GM12878 (cell line): Measurements from ENCODE around the gene SOD2. TPM values are rescaled to one million over a fixed set of nuclear protein-coding genes. Genes with fewer than 3 reads are reported as not detected.
A peak's percentile ranks its signal among the peaks of the same experiment; 100 is the strongest.

Experiments
- ATAC-seq: fragments of 200-7000 bp; cut with Tn5 transposase; 3 replicates; pipeline ENCODE4 v1.9.1; 2020; ENCODE audit warnings: mild to moderate bottlenecking, moderate library complexity
- Bru-seq: library from RNA; stranded (reverse); fragments of 400-500 nt; gene quantifications from one replicate; lab custom pipeline; 2021; lab: Mats Ljungman, UMichigan
- BruChase-seq, 2 experiments: library from RNA; stranded (reverse); fragments of 400-500 nt; gene quantifications; one replicate each; lab custom pipeline; 2021; lab: Mats Ljungman, UMichigan
- BruUV-seq: library from RNA; stranded (reverse); fragments of 400-500 nt; replicated peaks from 2 replicates; lab custom pipeline; 2021; lab: Mats Ljungman, UMichigan
- CTCF ChIA-PET: fragments of 300-600 bp; sonication (Branson Sonifier 250); formaldehyde crosslinking; extraction: SDS; loops from one replicate; lab custom pipeline; 2021; ENCODE audit warnings: inconsistent platforms; lab: Yijun Ruan, JAX
- POLR2A ChIA-PET: fragments of 350-600 bp; formaldehyde crosslinking; extraction: SDS; loops from one replicate; lab custom pipeline; 2021; ENCODE audit warnings: inconsistent platforms; lab: Charles Lee
- RAD21 ChIA-PET: fragments of 300-600 bp; sonication (Branson Sonifier 250); formaldehyde crosslinking; loops from one replicate; lab custom pipeline; 2023; ENCODE audit warnings: antibody characterized with exemption; ENCODE audit not compliant: unreplicated experiment; lab: Charles Lee
- SMC1A ChIA-PET: fragments of 300-600 bp; sonication (Branson Sonifier 250); formaldehyde crosslinking; loops from one replicate; lab custom pipeline; 2023; ENCODE audit not compliant: unreplicated experiment, uncharacterized antibody; lab: Charles Lee
- DNase-seq: peaks from one replicate; pipeline ENCODE4 v3.0.0-alpha.2; 2011; ENCODE audit warnings: low read depth, low spot score
- FAIRE-seq: peaks from 3 replicates; lab custom pipeline; 2011; peaks lifted over from hg19 to GRCh38; lab: Jason Lieb, UNC
- H2AFZ ChIP-seq: 2 replicates; pipeline ENCODE4 v1.6.0; 2011; ENCODE audit warnings: low read depth, low read length, control low read depth; ENCODE audit not compliant: control insufficient read depth
- H3K27ac ChIP-seq: 2 replicates; pipeline ENCODE4 v1.5.1; 2011; ENCODE audit warnings: control low read depth; ENCODE audit not compliant: control insufficient read depth, insufficient read depth
- H3K27me3 ChIP-seq, 2 experiments: replicated peaks in 1 of 2; 2 replicates each; pipeline versions ENCODE4 v1.6.0 to v1.6.1; 2011; ENCODE audit warnings: low read length in 1 of 2; ENCODE audit not compliant: control insufficient read depth in 2 of 2, insufficient read depth in 2 of 2
- H3K36me3 ChIP-seq, 2 experiments: 2 replicates each; pipeline ENCODE4 v1.5.1; 2011; ENCODE audit warnings: low read length in 1 of 2; ENCODE audit not compliant: control insufficient read depth in 2 of 2, insufficient read depth in 2 of 2
- H3K4me1 ChIP-seq: 2 replicates; pipeline ENCODE4 v1.6.1; 2011; ENCODE audit warnings: mild to moderate bottlenecking, low read length, moderate library complexity, mixed read lengths; ENCODE audit not compliant: control insufficient read depth, insufficient read depth
- H3K4me2 ChIP-seq: 2 replicates; pipeline ENCODE4 v1.6.0; 2011; ENCODE audit warnings: control low read depth; ENCODE audit not compliant: control insufficient read depth, insufficient read depth
- H3K4me3 ChIP-seq: fragments of 200-600 bp; sonication (generic); 2 replicates; pipeline ENCODE4 v1.5.1; 2016
- H3K79me2 ChIP-seq: 2 replicates; pipeline ENCODE4 v1.6.0; 2011; ENCODE audit warnings: low read length; ENCODE audit not compliant: control insufficient read depth, insufficient read depth
- H3K9ac ChIP-seq: 2 replicates; pipeline ENCODE4 v1.8.0; 2011; ENCODE audit warnings: low read length, control low read depth, mixed read lengths; ENCODE audit not compliant: control insufficient read depth, insufficient read depth
- H3K9me3 ChIP-seq: replicated peaks from 3 replicates; pipeline ENCODE4 v1.5.1; 2011; ENCODE audit warnings: mild to moderate bottlenecking, low read length; ENCODE audit not compliant: control insufficient read depth, insufficient read depth
- H4K20me1 ChIP-seq: 2 replicates; pipeline ENCODE4 v1.6.0; 2011; ENCODE audit not compliant: control insufficient read depth, insufficient read depth
- ASH2L ChIP-seq: fragments of 300-600, 200-600 bp; sonication (generic); IDR thresholded peaks from 2 replicates; pipeline ENCODE4 v1.6.1; 2017; ENCODE audit warnings: low read depth, mild to moderate bottlenecking, borderline replicate concordance
- CBX5 ChIP-seq: sonication (generic); IDR thresholded peaks from 2 replicates; pipeline ENCODE4 v1.6.1; 2016; ENCODE audit warnings: low read depth, moderate library complexity, mild to moderate bottlenecking, inconsistent platforms
- EED ChIP-seq: sonication (generic); IDR thresholded peaks from 2 replicates; pipeline ENCODE4 v1.6.1; 2016; ENCODE audit warnings: antibody characterized with exemption, low read depth
- KLF5 ChIP-seq: fragments of 450-650 bp; IDR thresholded peaks from 2 replicates; pipeline ENCODE4 v1.6.1; 2014; ENCODE audit warnings: mild to moderate bottlenecking; ENCODE audit not compliant: partially characterized antibody
- MTA3 ChIP-seq: IDR thresholded peaks from 2 replicates; pipeline ENCODE4 v1.6.1; 2012; ENCODE audit warnings: low read length, inconsistent platforms, borderline replicate concordance
- NFYA ChIP-seq: IDR thresholded peaks from 2 replicates; pipeline ENCODE4 v1.6.1; 2011; ENCODE audit warnings: low read depth, mild to moderate bottlenecking, low read length, improper control_type of control experiment, borderline replicate concordance
- NRF1 ChIP-seq: conservative IDR thresholded peaks from 2 replicates; pipeline ENCODE4 v1.6.1; 2011; ENCODE audit warnings: mild to moderate bottlenecking, low read depth, low read length, improper control_type of control experiment
- POLR2A ChIP-seq: IDR thresholded peaks from 2 replicates; pipeline ENCODE4 v1.6.1; 2011; ENCODE audit warnings: low read depth, mild to moderate bottlenecking, low read length
- POU2F2 ChIP-seq: IDR thresholded peaks from 3 replicates; pipeline ENCODE4 v1.6.1; 2011; ENCODE audit warnings: low read depth, mild to moderate bottlenecking, low read length, borderline replicate concordance
- RUNX3 ChIP-seq: IDR thresholded peaks from 2 replicates; pipeline ENCODE4 v1.6.1; 2012; ENCODE audit warnings: low read length, inconsistent platforms
- SRF ChIP-seq, 2 experiments: IDR thresholded peaks; 2 replicates each; pipeline ENCODE4 v1.6.1; 2011; ENCODE audit warnings: low read depth in 2 of 2, low read length in 2 of 2, mild to moderate bottlenecking in 1 of 2, moderate library complexity in 1 of 2
- TARDBP ChIP-seq: IDR thresholded peaks from 2 replicates; pipeline ENCODE4 v1.6.1; 2016; ENCODE audit warnings: borderline replicate concordance
- ZNF207 ChIP-seq: fragments of 450-650 bp; IDR thresholded peaks from 2 replicates; pipeline ENCODE4 v1.6.1; 2014; ENCODE audit warnings: antibody characterized with exemption, mild to moderate bottlenecking, borderline replicate concordance
- ZNF384 ChIP-seq: IDR thresholded peaks from 2 replicates; pipeline ENCODE4 v1.6.1; 2012; ENCODE audit warnings: low read depth, mild to moderate bottlenecking, low read length, improper control_type of control experiment, borderline replicate concordance
- WGBS: methylation state at CpG from one replicate; pipeline ENCODE4 v1.1.6; 2016; ENCODE audit warnings: low lambda C conversion rate; ENCODE audit not compliant: insufficient replicate concordance, insufficient coverage; ENCODE audit errors: missing lambda C conversion rate; 5-methylcytosine and 5-hydroxymethylcytosine counted together
- in situ Hi-C: fragments of 300-500 bp; cut with MboI; formaldehyde crosslinking; loops from 9 replicates; pipeline ENCODE4 v1.14.3; 2018; ENCODE audit warnings: mixed read lengths
- intact Hi-C: fragments of 100-400 bp; cut with micrococcal nuclease; formaldehyde crosslinking; loops from one replicate; pipeline ENCODE4 v1.14.2; 2022; ENCODE audit not compliant: unreplicated experiment
- long read RNA-seq, 2 experiments: library from polyadenylated mRNA; unstranded; transcript quantifications; one replicate each; pipeline ENCODE4 v2.0.0, GENCODE V29; 2019 to 2020
- polyA minus RNA-seq, 3 experiments: library from RNA; depleted of rRNA, polyadenylated mRNA; stranded (reverse); fragments of >200 nt; gene quantifications; 2 replicates each; pipeline ENCODE4 v1.2.3, GENCODE V29; 2011
- polyA plus RNA-seq, 11 experiments: library from polyadenylated mRNA; depleted of rRNA in 4 of 11; unstranded in 6 of 11; stranded (reverse) in 5 of 11; fragments of >200 nt; fragmentation: Nextera tagmentation in 4 of 11; fragmentation: Illumina TruSeq in 1 of 11; extraction: Ambion mirVana in 4 of 11; extraction: Trizol in 1 of 11; gene quantifications; 1 replicate in 1 of 11; 2 replicates in 10 of 11; pipeline versions ENCODE4 v1.2.1 to v1.2.3, GENCODE V29; 2011 to 2016; ENCODE audit warnings: inconsistent platforms in 2 of 11, missing spikeins in 2 of 11, low read depth in 1 of 11
- total RNA-seq, 4 experiments: library from RNA; depleted of rRNA in 3 of 4; stranded (reverse); fragments of >200 nt in 3 of 4; fragmentation: Illumina TruSeq in 1 of 4; extraction: Trizol in 1 of 4; gene quantifications; 2 replicates each; pipeline versions ENCODE4 v1.2.1 to v1.2.3, GENCODE V29; 2013 to 2021
- TF ChIP-seq, protein P1 (sequence below): fragments of 450-650 bp; IDR thresholded peaks from 2 replicates; pipeline ENCODE4 v1.6.1; 2017; ENCODE audit warnings: mild to moderate bottlenecking, moderate library complexity

Gene SOD2
- 16.2 and 17.1 TPM in 2 replicates for total RNA-seq (2013; cell fraction: nucleolus; rRNA removed)
- total RNA-seq (2014; rRNA removed) (39.8 and 40.5 TPM in 2 replicates), total RNA-seq (2014; rRNA removed; fragmentation: Illumina TruSeq; extraction: Trizol) (34.4 and 37.8 TPM in 2 replicates), total RNA-seq (2021) (46.4 and 50.5 TPM in 2 replicates), polyA plus RNA-seq (2011; rRNA removed) (42.3 and 43.8 TPM in 2 replicates), polyA plus RNA-seq (2014; fragmentation: Illumina TruSeq; extraction: Trizol) (33.3 and 44.2 TPM in 2 replicates), polyA plus RNA-seq (2014; fragmentation: Nextera tagmentation; extraction: Ambion mirVana) (10 to 100 TPM; 12.1 to 20.9 TPM), polyA plus RNA-seq (2014; rRNA removed) (36.2 and 37.7 TPM in 2 replicates), polyA plus RNA-seq (2016; fragmentation: Nextera tagmentation; extraction: Ambion mirVana) (10 to 100 TPM; 48.6 to 55.8 TPM), polyA minus RNA-seq (2011; rRNA and poly(A)+ RNA removed) (37.2 and 48.3 TPM in 2 replicates), Bru-seq, nascent RNA (percentile 67 among the genes with signal in this experiment), BruChase-seq, experiment 1, labeled RNA remaining after a 6-hour chase (percentile 93 among the genes with signal in this experiment), BruChase-seq, experiment 2, labeled RNA remaining after a 2-hour chase (percentile 88 among the genes with signal in this experiment)
- 21.0 TPM for polyA plus RNA-seq (2011; ENCODE audit: low read depth)
- 35.0 and 38.5 TPM in 2 replicates for polyA plus RNA-seq (2011; cell fraction: cytosol; rRNA removed)
- polyA plus RNA-seq (2011; cell fraction: nucleus; rRNA removed): 15.0 and 18.2 TPM in 2 replicates
- 26.9 and 27.8 TPM in 2 replicates for polyA plus RNA-seq (2012)
- 14.0 and 19.4 TPM in 2 replicates for polyA minus RNA-seq (2011; cell fraction: cytosol; rRNA and poly(A)+ RNA removed)
- polyA minus RNA-seq (2011; cell fraction: nucleus; rRNA and poly(A)+ RNA removed): 6.9 and 11.0 TPM in 2 replicates
- long read RNA-seq, experiment 1, full-length matches to known transcripts: 22 of 22 reads
- long read RNA-seq, experiment 1, partial matches to known transcripts: 0 of 22 reads
- long read RNA-seq, experiment 1, other reads (novel, unspliced or antisense): 0 of 22 reads
- long read RNA-seq, experiment 2, full-length matches to known transcripts: 93 of 111 reads
- long read RNA-seq, experiment 2, partial matches to known transcripts: 1 of 111 reads
- long read RNA-seq, experiment 2, other reads (novel, unspliced or antisense): 17 of 111 reads

DNA sequence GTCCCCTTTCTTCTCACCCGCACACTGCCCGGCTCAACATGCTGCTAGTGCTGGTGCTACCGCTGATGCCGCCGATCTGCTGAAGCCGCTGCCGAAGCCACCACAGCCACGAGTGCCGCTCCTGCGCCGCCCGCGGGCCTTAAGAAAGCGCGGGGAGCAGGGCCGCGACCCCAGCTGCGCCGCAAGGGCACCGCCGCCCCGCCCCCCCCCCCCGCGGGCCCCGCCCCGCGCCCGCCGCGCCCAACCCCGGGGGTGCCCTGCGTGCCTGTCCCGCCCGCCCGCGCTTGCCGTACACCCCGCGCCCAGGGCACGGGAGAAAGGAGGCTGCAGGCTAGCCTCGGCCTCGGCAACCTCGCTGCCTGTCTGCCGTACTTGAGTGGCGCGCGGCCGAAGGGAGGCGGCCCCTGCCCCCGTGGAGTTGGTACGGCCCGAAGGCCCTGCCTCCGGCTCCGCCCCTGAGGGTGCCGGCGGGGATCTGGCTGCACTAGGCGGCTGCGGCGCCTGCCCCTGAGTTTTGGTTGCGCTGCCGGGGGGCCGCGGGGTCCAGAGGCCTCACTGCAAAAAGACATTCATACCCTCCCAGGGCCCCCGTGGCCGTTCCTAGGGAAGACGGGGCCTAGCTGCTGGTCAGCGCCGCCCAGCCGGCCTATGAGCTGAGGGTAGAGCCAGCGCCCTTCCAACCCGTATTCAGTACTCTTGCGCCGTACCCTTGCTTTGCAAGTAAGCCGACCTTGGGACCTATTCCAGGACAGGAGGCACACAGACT lies at the start of gene SOD2:
TSS of gene SOD2 (minus strand) at position 114 of the 766 bp plus-strand sequence. CDS start at position 40, 74 bp downstream.
- Histone ChIP-seq H3K9ac (peak within 1 kb of the TSS; percentile 71), H3K27me3 (no peaks in the 10 kb centered on the region), H3K4me3 (peak within 1 kb of the TSS; percentile 78), H4K20me1 (no peaks in the 10 kb centered on the region), H3K27ac (peak within 1 kb of the TSS; percentile 88), H3K9me3 (no peaks in the 10 kb centered on the region), H3K4me1 (peaks cover 10% of the 10 kb centered on the region), H3K36me3 (no peaks in the 10 kb centered on the region), H3K79me2 (peaks cover 23% of the 10 kb centered on the region), H2AFZ (peak within 1 kb of the TSS; percentile 97), H3K4me2 (peak within 1 kb of the TSS; percentile 88)
- RAD21 ChIA-PET: interaction anchor here (1.4 to 3.2 kb wide), 6 partner anchors 70 to 763 kb away, joined by 3 to 13 read pairs (median 5); partner anchors contain the start of gene TCP1
- DNase-seq (no peak), FAIRE-seq (peak; percentile 59), ATAC-seq (peak; percentile 86)
- CTCF ChIA-PET: interaction anchor here (1.0 to 5.8 kb wide), 8 partner anchors 27 to 161 kb away, joined by 3 to 46 read pairs (median 5); partner anchors contain the start of genes MRPL18, TCP1 and WTAP
- intact Hi-C loops: loop anchor here (2.0 to 10.0 kb wide), 5 partner anchors 33 to 411 kb away; partner anchors contain the start of genes ACAT2, TCP1 and WTAP
- in situ Hi-C loops: no loop called here
- SMC1A ChIA-PET: interaction anchor here (0.6 to 3.4 kb wide), 7 partner anchors 10 to 1301 kb away, joined by 3 to 18 read pairs (median 5); partner anchors contain the start of gene WTAP
- BruUV-seq: no TSS peak
- POLR2A ChIA-PET: interaction anchor here (0.6 to 3.3 kb wide), 4 partner anchors 27 to 738 kb away, joined by 4 to 16 read pairs (median 6); partner anchors contain the start of gene WTAP
- under 1% methylated on average over 37 of the region's 74 CpGs for WGBS
- TF ChIP-seq ZNF207: no peak
- no peak for TF ChIP-seq ZNF384
- TF ChIP-seq EED: no peak
- TF ChIP-seq, protein P1, sequence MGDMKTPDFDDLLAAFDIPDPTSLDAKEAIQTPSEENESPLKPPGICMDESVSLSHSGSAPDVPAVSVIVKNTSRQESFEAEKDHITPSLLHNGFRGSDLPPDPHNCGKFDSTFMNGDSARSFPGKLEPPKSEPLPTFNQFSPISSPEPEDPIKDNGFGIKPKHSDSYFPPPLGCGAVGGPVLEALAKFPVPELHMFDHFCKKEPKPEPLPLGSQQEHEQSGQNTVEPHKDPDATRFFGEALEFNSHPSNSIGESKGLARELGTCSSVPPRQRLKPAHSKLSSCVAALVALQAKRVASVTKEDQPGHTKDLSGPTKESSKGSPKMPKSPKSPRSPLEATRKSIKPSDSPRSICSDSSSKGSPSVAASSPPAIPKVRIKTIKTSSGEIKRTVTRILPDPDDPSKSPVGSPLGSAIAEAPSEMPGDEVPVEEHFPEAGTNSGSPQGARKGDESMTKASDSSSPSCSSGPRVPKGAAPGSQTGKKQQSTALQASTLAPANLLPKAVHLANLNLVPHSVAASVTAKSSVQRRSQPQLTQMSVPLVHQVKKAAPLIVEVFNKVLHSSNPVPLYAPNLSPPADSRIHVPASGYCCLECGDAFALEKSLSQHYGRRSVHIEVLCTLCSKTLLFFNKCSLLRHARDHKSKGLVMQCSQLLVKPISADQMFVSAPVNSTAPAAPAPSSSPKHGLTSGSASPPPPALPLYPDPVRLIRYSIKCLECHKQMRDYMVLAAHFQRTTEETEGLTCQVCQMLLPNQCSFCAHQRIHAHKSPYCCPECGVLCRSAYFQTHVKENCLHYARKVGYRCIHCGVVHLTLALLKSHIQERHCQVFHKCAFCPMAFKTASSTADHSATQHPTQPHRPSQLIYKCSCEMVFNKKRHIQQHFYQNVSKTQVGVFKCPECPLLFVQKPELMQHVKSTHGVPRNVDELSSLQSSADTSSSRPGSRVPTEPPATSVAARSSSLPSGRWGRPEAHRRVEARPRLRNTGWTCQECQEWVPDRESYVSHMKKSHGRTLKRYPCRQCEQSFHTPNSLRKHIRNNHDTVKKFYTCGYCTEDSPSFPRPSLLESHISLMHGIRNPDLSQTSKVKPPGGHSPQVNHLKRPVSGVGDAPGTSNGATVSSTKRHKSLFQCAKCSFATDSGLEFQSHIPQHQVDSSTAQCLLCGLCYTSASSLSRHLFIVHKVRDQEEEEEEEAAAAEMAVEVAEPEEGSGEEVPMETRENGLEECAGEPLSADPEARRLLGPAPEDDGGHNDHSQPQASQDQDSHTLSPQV: no peak
- TF ChIP-seq NFYA: no peak
- TF ChIP-seq RUNX3: peak; percentile 30; the same call in 1 of the 2 replicates
- TF ChIP-seq POU2F2: no peak; the same call in 2 of the 3 replicates
- no peak; the same call in 1 of the 2 replicates for TF ChIP-seq MTA3
- TF ChIP-seq ASH2L: no peak
- peak; percentile 98 for TF ChIP-seq KLF5
- no peak for TF ChIP-seq TARDBP
- 0 out of 4 replicates have a peak, but pooled peaks of 1 of the 2 experiments have one; percentile 15 for TF ChIP-seq SRF (IDR thresholded peaks at IDR 0.05; ENCODE audit: low read depth in 2 of 2, low read length in 2 of 2)
- TF ChIP-seq NRF1: no peak
- TF ChIP-seq CBX5: no peak
- peak; percentile 96 for TF ChIP-seq POLR2A
